Astrocyte of the cerebellum (primary cell): Measurements from ENCODE around the gene PLK1.

ENCODE experiments used
- DNase-seq: peaks from one replicate; pipeline ENCODE4 v3.0.0-alpha.2; 2011; ENCODE audit warnings: low read depth
- H3K4me3 ChIP-seq: 2 replicates; pipeline ENCODE4 v1.5.1; 2011; ENCODE audit warnings: mild to moderate bottlenecking, low read depth, low read length, moderate library complexity
- in situ Hi-C: cut with HindIII; loops from 2 replicates; pipeline ENCODE4 v1.10.0; 2017; ENCODE audit warnings: low sequenced_read_pairs
- TF ChIP-seq, protein P1 (sequence below): IDR thresholded peaks from 2 replicates; pipeline ENCODE4 v1.5.1; 2012; ENCODE audit warnings: low read length, low read depth, moderate library complexity, mild to moderate bottlenecking; ENCODE audit errors: missing control alignments

PLK1 gene

DNA sequence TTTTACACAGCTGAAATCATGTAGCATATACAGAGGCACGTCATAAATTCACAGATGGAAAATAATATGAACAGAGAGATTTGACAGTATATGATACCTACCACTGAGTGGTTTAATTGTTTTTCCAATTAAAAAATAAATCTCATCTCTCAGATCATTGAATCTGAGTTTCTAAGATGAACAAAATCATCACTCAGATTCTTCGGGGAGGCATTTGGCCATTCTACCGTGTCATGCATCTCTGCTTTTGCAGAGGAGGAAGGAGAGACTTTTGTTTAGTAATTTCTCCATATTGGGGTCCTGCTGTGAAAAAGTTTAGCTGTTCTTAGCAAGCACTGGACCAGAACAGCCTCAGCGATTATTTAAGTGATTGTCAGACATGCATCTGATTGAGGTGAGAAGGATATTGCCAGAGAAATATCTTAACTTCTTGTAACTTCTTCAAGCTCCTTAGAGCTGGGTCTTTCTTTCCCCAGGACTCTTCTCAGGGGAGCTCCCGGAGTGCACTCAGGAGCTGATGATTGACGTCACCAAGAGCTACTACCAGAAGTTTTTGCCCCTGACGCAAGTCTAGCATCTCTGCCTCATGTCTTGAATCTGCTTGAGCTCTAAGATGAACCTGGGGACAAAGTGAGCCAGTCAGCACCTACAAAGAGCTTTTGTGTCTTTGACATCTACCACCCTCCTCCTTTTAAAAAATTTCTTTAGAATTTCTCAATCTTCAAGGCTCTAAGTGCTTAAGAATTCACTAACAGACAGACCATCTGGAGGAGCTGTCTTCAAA, 11.9 kb upstream of the PLK1 start:
- no peak for DNase-seq
- in situ Hi-C loops = no loop called here
- H3K4me3 ChIP-seq = no peak overlapping the region
- TF ChIP-seq, protein P1, sequence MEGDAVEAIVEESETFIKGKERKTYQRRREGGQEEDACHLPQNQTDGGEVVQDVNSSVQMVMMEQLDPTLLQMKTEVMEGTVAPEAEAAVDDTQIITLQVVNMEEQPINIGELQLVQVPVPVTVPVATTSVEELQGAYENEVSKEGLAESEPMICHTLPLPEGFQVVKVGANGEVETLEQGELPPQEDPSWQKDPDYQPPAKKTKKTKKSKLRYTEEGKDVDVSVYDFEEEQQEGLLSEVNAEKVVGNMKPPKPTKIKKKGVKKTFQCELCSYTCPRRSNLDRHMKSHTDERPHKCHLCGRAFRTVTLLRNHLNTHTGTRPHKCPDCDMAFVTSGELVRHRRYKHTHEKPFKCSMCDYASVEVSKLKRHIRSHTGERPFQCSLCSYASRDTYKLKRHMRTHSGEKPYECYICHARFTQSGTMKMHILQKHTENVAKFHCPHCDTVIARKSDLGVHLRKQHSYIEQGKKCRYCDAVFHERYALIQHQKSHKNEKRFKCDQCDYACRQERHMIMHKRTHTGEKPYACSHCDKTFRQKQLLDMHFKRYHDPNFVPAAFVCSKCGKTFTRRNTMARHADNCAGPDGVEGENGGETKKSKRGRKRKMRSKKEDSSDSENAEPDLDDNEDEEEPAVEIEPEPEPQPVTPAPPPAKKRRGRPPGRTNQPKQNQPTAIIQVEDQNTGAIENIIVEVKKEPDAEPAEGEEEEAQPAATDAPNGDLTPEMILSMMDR = no peak

DNA sequence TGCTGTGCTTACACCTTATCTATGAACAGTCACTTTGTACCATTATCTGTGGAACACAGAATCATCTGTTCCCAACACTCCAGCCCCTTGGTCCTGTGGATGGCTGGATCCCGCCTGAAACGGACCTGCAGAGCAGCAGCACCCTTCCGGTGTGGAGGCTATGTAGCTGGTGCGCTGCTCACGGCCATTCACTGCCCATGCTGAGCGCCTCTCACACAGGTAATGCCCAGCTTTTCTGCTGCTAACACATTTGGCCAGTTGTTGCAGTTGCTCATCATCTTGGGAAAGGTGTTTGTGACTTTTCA, 11.4 kb upstream of the PLK1 start:
- TF ChIP-seq, protein P1 = no peak
- H3K4me3 ChIP-seq = no peak overlapping the region
- in situ Hi-C loops = no loop called here
- no peak for DNase-seq

DNA sequence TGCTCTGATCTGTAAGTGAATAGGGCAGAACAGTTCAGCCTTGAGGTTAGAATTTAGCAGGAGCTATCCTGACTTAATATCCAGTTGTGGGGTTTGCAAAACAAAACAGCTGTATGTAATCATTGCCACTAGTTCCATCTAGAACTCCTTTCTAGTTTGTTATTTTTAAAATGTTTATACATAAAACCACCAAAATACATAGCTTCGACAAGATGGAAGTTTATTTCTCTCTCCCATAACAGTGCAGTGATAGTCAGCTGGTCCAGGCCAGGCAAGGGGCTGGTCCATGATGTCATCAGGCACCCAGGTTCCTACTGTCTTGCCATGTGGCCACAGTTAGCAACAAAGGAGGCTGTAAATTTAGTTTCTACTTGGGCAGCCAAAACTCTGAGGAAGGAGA, 10.5 kb upstream of the PLK1 start:
- in situ Hi-C loops = no loop called here
- no peak overlapping the region for H3K4me3 ChIP-seq
- TF ChIP-seq, protein P1 = no peak

DNA sequence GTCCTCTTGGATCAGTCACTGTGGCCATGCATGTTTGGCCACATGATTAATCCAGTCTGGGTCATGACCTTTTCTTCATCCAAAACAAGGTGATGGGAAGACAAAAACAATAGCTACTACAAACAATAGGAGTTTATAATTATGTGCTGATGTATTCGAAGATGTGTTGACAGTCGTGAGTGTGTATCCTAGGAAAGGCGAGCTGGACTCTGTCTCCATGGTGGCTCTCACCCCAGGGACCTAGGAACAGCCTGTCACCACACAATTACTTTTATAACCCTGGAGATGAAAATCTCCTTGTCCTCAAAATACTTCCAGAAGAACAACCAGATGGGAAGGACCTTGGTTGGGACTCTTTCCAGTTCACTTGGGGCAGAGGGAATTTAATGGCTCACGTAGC, 9.8 kb upstream of the PLK1 start:
- TF ChIP-seq, protein P1 = no peak
- in situ Hi-C loops = no loop called here
- no peak overlapping the region for H3K4me3 ChIP-seq
- DNase-seq = no peak

More for the DNA sequence above, 10.5 kb upstream of the PLK1 start:
- DNase-seq = no peak

DNA sequence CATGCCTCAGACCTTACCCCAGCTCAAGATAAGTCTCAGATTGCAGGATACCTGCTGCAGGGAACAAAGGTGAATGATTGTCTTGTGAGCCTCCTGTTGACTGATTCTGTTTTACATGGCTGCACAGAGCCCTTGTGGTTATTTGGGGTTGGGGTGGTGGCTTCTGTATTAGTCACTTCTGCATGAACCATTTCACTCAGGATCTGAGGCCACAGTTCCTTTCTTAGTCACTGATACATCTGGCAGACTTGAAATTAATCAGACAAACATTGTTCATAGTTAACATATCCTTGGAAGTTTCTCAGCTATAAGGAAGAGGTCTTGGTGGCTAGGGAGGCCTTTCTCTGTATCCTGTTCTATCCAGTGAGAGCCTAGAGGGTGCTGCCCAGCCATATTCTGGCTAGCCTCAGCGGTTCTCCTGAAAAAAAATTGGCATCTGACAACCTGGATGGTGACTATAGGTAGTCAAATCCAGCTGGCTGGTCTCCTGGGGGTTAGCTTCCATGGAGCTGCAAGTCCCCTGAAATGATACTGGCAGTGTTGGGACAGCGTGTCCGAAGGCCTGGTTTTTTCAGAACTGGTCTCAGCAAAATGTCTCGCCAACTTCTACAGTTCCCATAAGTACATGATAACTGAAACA, 8.4 kb upstream of the PLK1 start:
- peak; percentile 62 for DNase-seq
- no peak overlapping the region for H3K4me3 ChIP-seq
- in situ Hi-C loops = no loop called here
- TF ChIP-seq, protein P1 = no peak

DNA sequence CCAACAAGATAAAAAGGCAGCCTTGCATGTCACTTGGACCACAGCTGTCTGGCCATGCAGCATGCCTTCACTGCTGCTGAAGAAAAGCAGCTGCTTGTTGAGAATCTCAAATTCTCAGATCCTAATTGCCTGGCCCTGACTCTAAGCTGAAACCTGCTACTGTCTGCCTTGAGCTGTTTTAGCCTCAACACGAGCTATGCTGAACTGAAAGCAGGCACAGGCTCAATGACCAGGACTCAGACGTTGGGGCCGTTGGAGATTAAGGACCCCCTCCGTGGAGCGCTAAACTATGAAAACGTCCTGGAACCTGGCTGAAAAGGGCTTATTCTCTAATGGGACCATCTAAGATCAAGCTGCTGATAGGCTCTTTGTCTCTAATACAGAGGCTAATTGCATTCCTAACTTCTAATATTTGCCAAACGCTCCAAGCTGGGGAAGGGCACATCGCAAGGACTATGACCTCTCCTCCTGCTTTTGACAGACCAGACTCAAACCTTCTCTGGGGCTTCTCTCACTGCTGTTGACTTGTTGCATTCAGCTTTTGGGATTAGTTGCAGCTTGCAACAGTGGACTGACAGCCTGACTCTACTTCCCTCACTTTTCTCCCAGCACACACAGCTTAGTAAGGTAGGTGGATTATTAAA, 4.6 kb upstream of the PLK1 start:
- no peak for DNase-seq
- no peak overlapping the region for H3K4me3 ChIP-seq
- TF ChIP-seq, protein P1 = no peak
- in situ Hi-C loops = no loop called here
